Neuronal stem cell (in vitro differentiated cells): ENCODE data around the gene ATP5F1E. TPM values are rescaled to one million over a fixed set of nuclear protein-coding genes. Genes with fewer than 3 reads are reported as not detected.
A peak's percentile ranks its signal among the peaks of the same experiment; 100 is the strongest.

Experiments used
- DNase-seq: peaks from one replicate; pipeline ENCODE4 v3.0.0-alpha.2; 2013; ENCODE audit warnings: low spot score
- H2AFZ ChIP-seq: one replicate; pipeline ENCODE4 v1.6.1; 2013; ENCODE audit warnings: mild to moderate bottlenecking, low read length, inconsistent platforms
- H2AK5ac ChIP-seq: 2 replicates; pipeline ENCODE4 v1.6.1; 2013; ENCODE audit warnings: low read depth, mild to moderate bottlenecking, inconsistent platforms, low read length, moderate library complexity, mixed read lengths
- H2BK120ac ChIP-seq: 2 replicates; pipeline ENCODE4 v1.6.1; 2013; ENCODE audit warnings: low read depth, mild to moderate bottlenecking, inconsistent platforms, low read length, moderate library complexity, mixed read lengths
- H2BK12ac ChIP-seq: one replicate; pipeline ENCODE4 v1.6.1; 2013; ENCODE audit warnings: low read length, inconsistent platforms
- H2BK15ac ChIP-seq: 2 replicates; pipeline ENCODE4 v1.6.1; 2013; ENCODE audit warnings: mild to moderate bottlenecking, low read length, inconsistent platforms, mixed read lengths
- H2BK5ac ChIP-seq: one replicate; pipeline ENCODE4 v1.6.1; 2013; ENCODE audit warnings: inconsistent platforms, mild to moderate bottlenecking, low read length, moderate library complexity
- H3K14ac ChIP-seq: one replicate; pipeline ENCODE4 v1.6.1; 2013; ENCODE audit warnings: low read length, inconsistent platforms
- H3K18ac ChIP-seq: 2 replicates; pipeline ENCODE4 v1.6.1; 2013; ENCODE audit warnings: low read length, inconsistent platforms
- H3K23ac ChIP-seq: 2 replicates; pipeline ENCODE4 v1.6.1; 2013; ENCODE audit warnings: low read depth, mild to moderate bottlenecking, mixed read lengths, low read length, inconsistent platforms; ENCODE audit not compliant: poor library complexity
- H3K27ac ChIP-seq: replicated peaks from 3 replicates; pipeline ENCODE4 v1.5.1; 2013; ENCODE audit warnings: low read length, inconsistent platforms
- H3K27me3 ChIP-seq, 3 experiments: 2 replicates each; pipeline ENCODE4 v1.6.1; 2013; ENCODE audit warnings: low read length in 3 of 3, mild to moderate bottlenecking in 2 of 3, inconsistent platforms in 1 of 3, low read depth in 1 of 3, mixed read lengths in 1 of 3, moderate library complexity in 1 of 3; ENCODE audit not compliant: control insufficient read depth in 3 of 3, insufficient read depth in 3 of 3
- H3K36me3 ChIP-seq, 2 donors: replicated peaks in 1 of 2; 2 replicates each; pipeline ENCODE4 v1.6.1; 2013; ENCODE audit warnings: low read length in 2 of 2; ENCODE audit not compliant: control insufficient read depth in 2 of 2, insufficient read depth in 2 of 2
- H3K4ac ChIP-seq: 2 replicates; pipeline ENCODE4 v1.6.1; 2013; ENCODE audit warnings: inconsistent platforms, mild to moderate bottlenecking, low read length, moderate library complexity
- H3K4me1 ChIP-seq, 2 donors: 1 replicate in 1 of 2; 2 replicates in 1 of 2; pipeline ENCODE4 v1.6.1; 2013; ENCODE audit warnings: low read length in 2 of 2, low read depth in 1 of 2; ENCODE audit not compliant: control insufficient read depth in 2 of 2, insufficient read depth in 1 of 2
- H3K4me2 ChIP-seq: one replicate; pipeline ENCODE4 v1.6.1; 2013; ENCODE audit warnings: mild to moderate bottlenecking, low read length, inconsistent platforms; ENCODE audit not compliant: insufficient read depth, poor library complexity, severe bottlenecking
- H3K4me3 ChIP-seq, 2 donors: 2 replicates each; pipeline ENCODE4 v1.5.1; 2013; ENCODE audit warnings: low read length in 2 of 2, mild to moderate bottlenecking in 2 of 2, inconsistent platforms in 1 of 2, moderate library complexity in 1 of 2
- H3K79me1 ChIP-seq: one replicate; pipeline ENCODE4 v1.6.1; 2013; ENCODE audit warnings: low read depth, mild to moderate bottlenecking, inconsistent platforms, low read length, moderate library complexity
- H3K9ac ChIP-seq: one replicate; pipeline ENCODE4 v1.6.1; 2013; ENCODE audit warnings: mild to moderate bottlenecking, low read depth, low read length, inconsistent platforms; ENCODE audit not compliant: poor library complexity
- H3K9me3 ChIP-seq, 2 donors: replicated peaks in 1 of 2; 2 replicates each; pipeline versions ENCODE3 to v1.6.1; 2013; ENCODE audit warnings: low read length in 2 of 2, mild to moderate bottlenecking in 2 of 2, inconsistent platforms in 1 of 2, low read depth in 1 of 2, mixed read lengths in 1 of 2, moderate library complexity in 1 of 2; ENCODE audit not compliant: control insufficient read depth in 2 of 2, insufficient read depth in 1 of 2
- H4K8ac ChIP-seq: one replicate; pipeline ENCODE4 v1.6.1; 2013; ENCODE audit warnings: low read depth, mild to moderate bottlenecking, inconsistent platforms, low read length, moderate library complexity
- H4K91ac ChIP-seq: one replicate; pipeline ENCODE4 v1.6.1; 2013; ENCODE audit warnings: low read length, low read depth, mild to moderate bottlenecking, inconsistent platforms; ENCODE audit not compliant: poor library complexity
- WGBS, 2 donors: extraction: QIAGEN DNeasy Blood & Tissue Kit; methylation state at CpG; one replicate each; pipeline ENCODE4 v1.1.7; 2013; ENCODE audit warnings: missing lambda C conversion rate in 2 of 2, mixed read lengths in 1 of 2; ENCODE audit not compliant: insufficient read length in 2 of 2, insufficient replicate concordance in 1 of 2; ENCODE audit errors: extremely low coverage in 2 of 2; 5-methylcytosine and 5-hydroxymethylcytosine counted together
- polyA plus RNA-seq, 2 experiments: library from polyadenylated mRNA; stranded (reverse); fragments of 200-250 nt; gene quantifications; one replicate each; pipeline ENCODE4 v1.2.3, GENCODE V29; 2013

Gene ATP5F1E
- 74.0 TPM for polyA plus RNA-seq (2013, experiment 1 of 2)
- polyA plus RNA-seq (2013, experiment 2 of 2), result 75.8 TPM

DNA sequence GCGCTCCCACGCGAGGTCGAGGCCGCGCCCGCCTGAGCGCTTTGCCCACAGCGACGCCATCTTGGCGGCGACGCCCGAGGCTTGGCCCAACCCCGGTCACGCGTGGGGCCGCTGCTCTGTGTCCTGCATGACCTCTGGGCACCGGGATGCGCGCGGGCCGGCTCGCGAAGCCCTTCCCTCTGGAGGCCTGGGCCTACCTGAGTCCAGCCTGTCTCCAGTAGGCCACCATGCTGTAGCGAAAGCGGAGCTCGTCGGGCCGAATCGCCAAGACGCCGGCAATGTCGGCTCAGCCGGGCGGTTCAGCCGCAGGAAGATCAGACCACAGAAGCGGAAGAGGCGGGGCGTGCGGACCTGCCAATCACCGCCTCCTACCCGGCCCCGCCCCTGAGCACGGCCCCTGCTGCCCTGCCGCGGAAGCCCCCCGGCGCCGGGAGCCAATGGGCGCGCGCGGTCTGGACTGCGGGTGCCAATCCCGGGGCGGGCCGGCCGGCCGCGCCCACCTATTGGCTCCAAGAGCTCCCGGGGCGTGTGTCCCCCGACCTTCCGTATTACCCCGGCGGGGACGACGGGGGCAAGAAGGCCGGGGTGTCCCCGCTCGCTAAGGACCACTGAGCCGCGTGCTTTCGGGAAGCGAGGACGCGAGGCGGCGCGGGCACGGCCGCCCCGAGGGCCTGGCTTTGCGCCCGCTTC is at the start of gene ATP5F1E:
TSS of gene ATP5F1E (minus strand) at position 313 of the 690 bp plus-strand sequence. CDS start at position 229, 84 bp downstream.
- H3K9me3 ChIP-seq, result no peaks in the 10 kb centered on the region
- peak within 1 kb of the TSS; percentile 97 for H3K14ac ChIP-seq
- H3K9ac ChIP-seq, result peak within 1 kb of the TSS; percentile 99
- H3K79me1 ChIP-seq, result peaks cover 4% of the 10 kb centered on the region
- peaks cover 17 to 77% of the 10 kb centered on the region in 2 donors for H3K36me3 ChIP-seq
- peak within 1 kb of the TSS; percentile 81 to 97 for H3K4me3 ChIP-seq
- H3K4me2 ChIP-seq, result peak within 1 kb of the TSS; percentile 90
- peak within 1 kb of the TSS; percentile 99 for H3K18ac ChIP-seq
- WGBS, 2 donors, result no CpG with 5 or more reads among the region's 86 CpGs
- no peak within 1 kb of the TSS for H2BK12ac ChIP-seq
- peak within 1 kb of the TSS; percentile 92 for H2AFZ ChIP-seq
- no peak within 1 kb of the TSS for H2BK15ac ChIP-seq
- H3K4me1 ChIP-seq, result peaks cover 4 to 45% of the 10 kb centered on the region in 2 donors
- H3K4ac ChIP-seq, result no peak within 1 kb of the TSS
- H3K27me3 ChIP-seq, result no peaks in the 10 kb centered on the region
- peak within 1 kb of the TSS; percentile 59 for H3K27ac ChIP-seq
- peak within 1 kb of the TSS; percentile 96 for H3K23ac ChIP-seq
- peak within 1 kb of the TSS; percentile 89 for H2AK5ac ChIP-seq
- H4K91ac ChIP-seq, result peak within 1 kb of the TSS; percentile 56
- no peak within 1 kb of the TSS for H2BK120ac ChIP-seq
- peak within 1 kb of the TSS; percentile 87 for H2BK5ac ChIP-seq
- no peak within 1 kb of the TSS for H4K8ac ChIP-seq
- peak; percentile 94 for DNase-seq

DNA sequence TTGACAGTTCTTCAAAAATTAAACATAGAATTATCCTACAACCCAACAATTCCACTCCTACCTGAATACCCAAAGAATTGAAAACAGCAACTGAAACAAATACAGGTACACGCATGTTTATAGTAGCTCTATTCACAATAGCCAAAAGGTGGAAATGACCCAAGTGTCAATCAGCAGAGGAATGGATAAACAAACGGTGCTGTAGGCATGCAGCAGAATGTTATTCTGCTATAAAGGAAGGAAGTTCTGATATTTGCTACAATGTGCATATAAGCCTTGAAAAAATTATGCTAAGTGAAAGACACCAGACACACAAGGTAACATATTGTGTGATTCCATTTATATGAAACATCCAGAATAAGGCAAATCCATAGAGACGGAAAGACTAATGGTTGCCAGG is 48.9 kb upstream of the ATP5F1E start:
- no peak for DNase-seq
- H3K4me2 ChIP-seq, result no peak overlapping the region
- no peak overlapping the region for H4K8ac ChIP-seq
- peaks cover 0 to 20% (median 0%) of the 10 kb centered on the region in 3 experiments for H3K27me3 ChIP-seq
- H3K4me1 ChIP-seq, result no peaks in the 10 kb centered on the region
- no peak overlapping the region for H3K4me3 ChIP-seq
- H2BK5ac ChIP-seq, result no peak overlapping the region
- H3K36me3 ChIP-seq, result no peaks in the 10 kb centered on the region
- no peaks in the 10 kb centered on the region for H3K9me3 ChIP-seq
- H4K91ac ChIP-seq, result no peak overlapping the region
- no peak overlapping the region for H3K9ac ChIP-seq
- H3K27ac ChIP-seq, result no peak overlapping the region
- WGBS, 2 donors, result no CpG with 5 or more reads among the region's 3 CpGs
- H3K18ac ChIP-seq, result no peak overlapping the region
- no peak overlapping the region for H2AK5ac ChIP-seq
- no peak overlapping the region for H2BK120ac ChIP-seq
- no peak overlapping the region for H2BK15ac ChIP-seq
- no peak overlapping the region for H3K4ac ChIP-seq
- H3K14ac ChIP-seq, result no peak overlapping the region
- no peak overlapping the region for H2BK12ac ChIP-seq
- no peak overlapping the region for H2AFZ ChIP-seq
- H3K23ac ChIP-seq, result no peak overlapping the region
- H3K79me1 ChIP-seq, result no peaks in the 10 kb centered on the region

GRCh38 chr20:59078231-59078630 is 46.1 kb upstream of the ATP5F1E start:
- no peak overlapping the region for H3K18ac ChIP-seq
- H3K36me3 ChIP-seq, result no peaks in the 10 kb centered on the region
- H3K4me2 ChIP-seq, result no peak overlapping the region
- no peaks in the 10 kb centered on the region for H3K9me3 ChIP-seq
- H3K27ac ChIP-seq, result no peak overlapping the region
- no peak overlapping the region for H2BK5ac ChIP-seq
- no peak overlapping the region for H3K4me3 ChIP-seq
- H2BK120ac ChIP-seq, result no peak overlapping the region
- peaks cover 0 to 18% (median 0%) of the 10 kb centered on the region in 3 experiments for H3K27me3 ChIP-seq
- H3K4ac ChIP-seq, result no peak overlapping the region
- H3K9ac ChIP-seq, result no peak overlapping the region
- no peak for DNase-seq
- no peak overlapping the region for H3K23ac ChIP-seq
- no peak overlapping the region for H4K8ac ChIP-seq
- no peak overlapping the region for H2AK5ac ChIP-seq
- H2BK12ac ChIP-seq, result no peak overlapping the region
- H3K14ac ChIP-seq, result no peak overlapping the region
- no peak overlapping the region for H4K91ac ChIP-seq
- H2BK15ac ChIP-seq, result no peak overlapping the region
- no peaks in the 10 kb centered on the region for H3K79me1 ChIP-seq
- WGBS, 2 donors, result no CpG with 5 or more reads among the region's 5 CpGs
- H2AFZ ChIP-seq, result no peak overlapping the region
- no peaks in the 10 kb centered on the region for H3K4me1 ChIP-seq

GRCh38 chr20:59077705-59078104 is 45.6 kb upstream of the ATP5F1E start:
- H4K8ac ChIP-seq, result no peak overlapping the region
- no peaks in the 10 kb centered on the region for H3K9me3 ChIP-seq
- no peaks in the 10 kb centered on the region for H3K36me3 ChIP-seq
- H4K91ac ChIP-seq, result no peak overlapping the region
- H3K23ac ChIP-seq, result no peak overlapping the region
- no peak overlapping the region for H3K14ac ChIP-seq
- H3K4ac ChIP-seq, result no peak overlapping the region
- H3K4me2 ChIP-seq, result no peak overlapping the region
- H3K4me3 ChIP-seq, result no peak overlapping the region
- no peak overlapping the region for H2AK5ac ChIP-seq
- no peak overlapping the region for H2BK5ac ChIP-seq
- H2BK15ac ChIP-seq, result no peak overlapping the region
- no peak overlapping the region for H2BK12ac ChIP-seq
- no CpG with 5 or more reads among the region's 1 CpG for WGBS, 2 donors
- no peaks in the 10 kb centered on the region for H3K4me1 ChIP-seq
- no peak for DNase-seq
- H3K79me1 ChIP-seq, result no peaks in the 10 kb centered on the region
- no peak overlapping the region for H3K9ac ChIP-seq
- H3K18ac ChIP-seq, result no peak overlapping the region
- no peak overlapping the region for H3K27ac ChIP-seq
- H2BK120ac ChIP-seq, result no peak overlapping the region
- peaks cover 0 to 22% (median 0%) of the 10 kb centered on the region in 3 experiments for H3K27me3 ChIP-seq
- no peak overlapping the region for H2AFZ ChIP-seq
